HTR-8/SVneo (cell line): Measurements from ENCODE around the gene PCARE.

Experiments used
- DNase-seq: peaks from one replicate; pipeline ENCODE4 v3.0.0; 2011; ENCODE audit warnings: low spot score, mixed read lengths; ENCODE audit not compliant: insufficient read length
- FAIRE-seq: peaks from 2 replicates; lab custom pipeline; 2011; peaks lifted over from hg19 to GRCh38; lab: Jason Lieb, UNC

PCARE gene

GRCh38 chr2:29014331-29014730 is 60.0 kb downstream of the PCARE start:
- FAIRE-seq, result no peak
- DNase-seq, result no peak

- FAIRE-seq (no peak), DNase-seq (no peak)
These were observed 61.1 kb downstream of the PCARE start for GRCh38 chr2:29013057-29013780.

DNA sequence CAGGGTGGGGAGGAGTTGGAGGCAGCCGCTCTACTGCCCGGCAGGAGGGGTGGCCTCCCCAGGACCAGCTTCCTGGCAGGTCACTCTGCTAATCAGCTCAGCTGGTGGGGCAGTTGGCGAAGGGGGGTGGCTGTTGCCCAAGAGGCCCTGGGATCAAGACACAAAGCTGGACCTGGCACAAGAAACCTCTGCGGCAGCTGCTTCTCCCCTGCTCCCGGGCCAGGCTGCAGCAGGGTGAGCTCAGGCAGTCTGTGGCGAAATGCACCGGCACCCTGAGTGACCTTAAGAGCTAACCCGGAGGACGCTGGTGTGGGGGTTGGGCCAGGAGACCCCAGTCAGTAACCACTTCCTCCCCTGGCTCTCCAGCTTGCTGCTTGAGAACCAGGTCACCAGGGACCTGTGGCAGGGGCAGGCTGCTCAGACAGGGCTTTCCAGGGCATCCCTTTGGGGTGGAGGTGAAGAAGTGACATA is 62.1 kb downstream of the PCARE start:
- FAIRE-seq, result no peak
- no peak for DNase-seq
